Right cardiac atrium (tissue), 5 donors: ENCODE results near the gene PPP3CB. TPM values are rescaled to one million over a fixed set of nuclear protein-coding genes. Genes with fewer than 3 reads are reported as not detected.

Source experiments
- ATAC-seq, 2 donors: fragments of 200-7000 bp; cut with Tn5 transposase; one replicate each; pipeline versions ENCODE4 v1.8.0 to v1.9.1; 2020; ENCODE audit warnings: moderate library complexity in 2 of 2, mild to moderate bottlenecking in 1 of 2
- DNase-seq, 3 donors: peaks; one replicate each; pipeline ENCODE4 v3.0.0-alpha.2; 2020
- H3K27ac ChIP-seq: one replicate; pipeline ENCODE4 v1.5.1; 2013; ENCODE audit warnings: mild to moderate bottlenecking, low read length, control low read depth, moderate library complexity
- H3K27me3 ChIP-seq: one replicate; pipeline ENCODE4 v1.6.1; 2013; ENCODE audit not compliant: control insufficient read depth, insufficient read depth
- H3K4me1 ChIP-seq: one replicate; pipeline ENCODE4 v1.6.1; 2013; ENCODE audit warnings: low read length; ENCODE audit not compliant: control insufficient read depth, insufficient read depth
- H3K4me3 ChIP-seq: one replicate; pipeline ENCODE4 v1.5.1; 2013; ENCODE audit warnings: low read length, control low read depth
- H3K9me3 ChIP-seq: one replicate; pipeline ENCODE4 v1.6.1; 2013; ENCODE audit warnings: low read length; ENCODE audit not compliant: control insufficient read depth
- WGBS: extraction: QIAGEN DNeasy Blood & Tissue Kit; methylation state at CpG from one replicate; pipeline ENCODE4 v1.1.7; 2013; 5-methylcytosine and 5-hydroxymethylcytosine counted together
- intact Hi-C, 4 donors: fragments of 100-400 bp; cut with DNase I; formaldehyde crosslinking; loops; one replicate each; pipeline versions ENCODE4 v1.11.0 to v1.14.0; 2022 to 2023
- polyA plus RNA-seq: library from polyadenylated mRNA; stranded (reverse); fragments of 200-250 nt; gene quantifications from one replicate; pipeline ENCODE4 v1.2.3, GENCODE V29; 2013
- total RNA-seq, 4 donors: library from RNA; stranded (reverse); fragmentation: NEBNext Ultra II Directional; extraction: Animal tissue kit (Norgen Biotek cat#: 25700); gene quantifications; one replicate each; pipeline ENCODE4 v1.2.1, GENCODE V29; 2021
- donor health status: healthy with polysubstance abuse.
- donor health status: DM: no; HTN: yes; CAD: no.
- donor health status: DM: no; HTN: no; CAD: no.
- donor health status: DM: no; HTN: yes; CAD: no; lungs with severe emphysema.
- donor health status: DM: yes; HTN: yes; CAD: no.

PPP3CB gene
- total and polyA plus RNA-seq, 5 donors = 34.5 to 61.3 (median 56.2) TPM

DNA sequence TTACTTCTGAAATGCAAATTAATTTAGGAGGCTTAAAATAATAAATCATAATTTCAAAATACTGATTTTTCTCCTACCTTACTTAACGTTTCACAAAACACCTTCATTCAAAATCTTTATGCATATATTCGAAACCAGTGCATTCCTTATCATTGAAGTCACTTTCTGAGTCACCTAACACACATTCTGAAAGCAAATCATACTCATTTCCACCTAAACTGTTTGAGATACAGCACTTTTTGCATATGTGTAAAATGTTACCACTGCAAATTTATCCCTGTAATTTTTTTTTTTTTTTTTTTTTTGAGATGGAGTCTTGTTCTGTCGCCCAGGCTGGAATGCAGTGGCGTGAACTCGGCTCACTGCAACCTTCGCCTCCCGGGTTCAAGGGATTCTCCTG lies 15.7 kb downstream of the PPP3CB start:
- DNase-seq (no peak), ATAC-seq (no peak)
- Histone ChIP-seq H3K9me3 (no peaks in the 10 kb centered on the region), H3K4me3 (no peak overlapping the region), H3K4me1 (no peaks in the 10 kb centered on the region), H3K27me3 (no peaks in the 10 kb centered on the region), H3K27ac (no peak overlapping the region)
- WGBS = 92% methylated on average over 7 of the region's 7 CpGs
- intact Hi-C loops = no loop called here

DNA sequence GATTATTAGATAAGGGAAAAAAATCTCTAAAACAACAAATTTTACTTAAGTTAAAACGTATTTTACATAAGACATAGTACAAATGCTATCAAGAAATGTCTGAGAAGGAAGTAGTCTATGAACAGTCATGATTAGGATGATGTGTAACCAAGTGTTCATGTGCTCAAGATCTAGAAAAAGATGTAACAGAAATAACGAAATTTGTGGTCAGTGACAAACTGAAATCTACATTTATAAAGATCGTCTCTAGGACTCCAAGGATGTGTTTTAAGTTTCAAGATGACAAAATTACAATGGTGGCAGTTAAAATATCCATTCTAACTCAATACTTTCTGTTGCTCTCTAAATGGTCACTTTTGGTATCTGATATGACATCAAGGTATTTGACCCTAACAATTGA lies 17.2 kb downstream of the PPP3CB start:
- WGBS = 82% methylated on average over 3 of the region's 3 CpGs
- ATAC-seq = no peak
- Histone ChIP-seq H3K27ac (no peak overlapping the region), H3K4me3 (no peak overlapping the region), H3K4me1 (no peaks in the 10 kb centered on the region), H3K9me3 (no peaks in the 10 kb centered on the region), H3K27me3 (no peaks in the 10 kb centered on the region)
- no peak for DNase-seq
- intact Hi-C loops = no loop called here

DNA sequence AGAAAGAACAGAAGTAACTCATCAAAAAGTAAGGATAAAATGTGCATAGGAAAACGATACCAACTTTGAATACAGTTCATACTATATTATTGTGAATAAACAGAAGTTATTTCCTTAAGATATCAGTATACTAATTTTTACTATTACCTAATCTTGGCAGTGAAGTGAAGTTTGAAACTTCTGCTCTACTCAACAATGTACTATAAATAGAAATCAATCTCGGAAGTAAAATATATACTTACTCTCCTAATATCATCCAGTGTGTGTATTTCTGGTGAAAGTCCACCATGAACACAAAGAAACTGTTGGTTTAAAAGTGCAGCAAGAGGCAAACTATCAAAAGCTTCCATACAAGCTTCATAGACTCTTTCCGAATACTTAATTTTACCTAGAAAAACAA lies 24.6 kb downstream of the PPP3CB start:
- DNase-seq (no peak), ATAC-seq (no peak)
- intact Hi-C loops = no loop called here
- 56% methylated on average over 3 of the region's 3 CpGs for WGBS
- no peaks in the 10 kb centered on the region for H3K9me3 ChIP-seq
- H3K27me3 ChIP-seq = no peaks in the 10 kb centered on the region
- peaks cover 2% of the 10 kb centered on the region for H3K4me1 ChIP-seq
- H3K4me3 ChIP-seq = no peak overlapping the region
- H3K27ac ChIP-seq = no peak overlapping the region

DNA sequence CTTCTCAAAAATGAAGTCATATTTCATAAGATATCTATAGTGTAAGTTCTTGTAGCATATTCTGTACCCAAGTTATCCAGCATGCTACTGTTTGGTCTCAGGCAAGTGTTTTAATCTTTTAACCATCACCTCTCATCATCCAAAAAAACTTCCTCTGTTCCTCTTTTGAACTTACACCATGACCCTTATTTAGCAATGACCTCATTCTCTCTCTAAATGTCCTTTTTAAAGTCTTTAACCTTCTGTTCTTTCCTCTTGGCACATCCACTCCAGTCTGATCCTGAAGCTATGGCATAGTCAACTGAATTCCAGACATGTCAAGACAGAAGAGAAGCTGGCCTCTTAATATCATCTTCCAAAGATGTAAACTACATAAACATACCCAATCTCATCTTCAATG lies 26.2 kb downstream of the PPP3CB start:
- H3K9me3 ChIP-seq = no peaks in the 10 kb centered on the region
- peaks cover 2% of the 10 kb centered on the region for H3K4me1 ChIP-seq
- peak overlapping the region; percentile 72 for H3K27ac ChIP-seq
- H3K4me3 ChIP-seq = no peak overlapping the region
- peak; percentile 32 to 38 for ATAC-seq
- no peaks in the 10 kb centered on the region for H3K27me3 ChIP-seq
- intact Hi-C loops = no loop called here
- no peak for DNase-seq

DNA sequence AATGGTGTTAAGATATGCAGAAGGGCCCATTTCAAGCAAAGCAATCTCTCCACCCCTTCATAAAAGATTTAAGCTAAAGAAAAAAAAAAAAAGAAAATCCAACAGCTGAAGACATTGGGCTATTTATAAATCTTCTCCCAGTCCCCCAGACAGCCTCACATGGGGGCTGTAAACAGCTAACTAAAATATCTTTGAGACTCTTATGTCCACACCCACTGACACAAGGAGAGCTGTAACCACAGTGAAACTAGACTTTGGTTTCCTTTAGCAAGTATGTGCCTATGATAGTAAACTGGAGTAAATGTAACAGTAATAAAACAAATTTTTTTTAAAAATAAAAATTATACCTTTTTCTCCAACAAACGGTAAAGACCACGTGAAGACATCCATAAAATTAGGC lies 28.6 kb downstream of the PPP3CB start:
- no peak overlapping the region for H3K4me3 ChIP-seq
- no peaks in the 10 kb centered on the region for H3K27me3 ChIP-seq
- H3K27ac ChIP-seq = no peak overlapping the region
- intact Hi-C loops = no loop called here
- H3K9me3 ChIP-seq = no peaks in the 10 kb centered on the region
- no peak for DNase-seq
- 84% methylated on average over 2 of the region's 2 CpGs for WGBS
- peaks cover 2% of the 10 kb centered on the region for H3K4me1 ChIP-seq
- no peak for ATAC-seq

DNA sequence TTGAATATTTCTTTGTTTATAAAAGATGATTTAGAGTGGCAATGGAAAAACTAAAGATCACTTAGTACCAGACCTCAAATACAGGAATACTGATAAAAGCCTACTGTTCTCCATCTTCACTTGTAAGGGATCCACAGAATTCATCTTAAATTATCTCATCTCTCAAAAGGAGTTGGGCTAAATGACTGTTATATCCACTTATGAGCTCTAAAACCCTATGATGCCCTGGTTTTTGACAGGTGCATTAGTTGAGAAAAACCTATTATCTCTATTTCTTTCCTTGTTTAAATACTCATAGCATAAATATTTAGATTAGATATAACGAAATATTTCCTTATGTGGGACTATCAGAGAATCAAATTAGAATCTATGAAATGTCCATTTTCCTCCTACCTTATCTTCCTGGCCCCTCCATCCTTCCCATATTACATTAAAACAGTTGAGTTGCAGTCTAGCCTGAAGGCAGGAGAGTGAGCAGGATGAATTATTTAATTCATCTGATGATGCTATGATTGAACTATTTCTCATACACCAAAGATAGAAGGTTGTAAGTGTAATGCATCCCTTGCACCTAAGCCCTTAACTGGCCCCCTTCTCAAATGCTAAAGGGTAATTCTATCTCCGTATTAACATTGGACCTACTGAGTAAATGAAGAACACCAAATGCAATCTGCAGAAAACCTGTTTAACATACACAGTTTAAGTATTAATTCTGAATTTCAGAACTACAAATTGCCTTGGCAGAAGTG lies 29.7 kb downstream of the PPP3CB start:
- intact Hi-C loops = no loop called here
- H3K4me1 ChIP-seq = peaks cover 2% of the 10 kb centered on the region
- H3K27me3 ChIP-seq = no peaks in the 10 kb centered on the region
- no peak overlapping the region for H3K27ac ChIP-seq
- ATAC-seq (no peak), DNase-seq (no peak)
- no peaks in the 10 kb centered on the region for H3K9me3 ChIP-seq
- no peak overlapping the region for H3K4me3 ChIP-seq
- WGBS = 85% methylated on average over 2 of the region's 2 CpGs

DNA sequence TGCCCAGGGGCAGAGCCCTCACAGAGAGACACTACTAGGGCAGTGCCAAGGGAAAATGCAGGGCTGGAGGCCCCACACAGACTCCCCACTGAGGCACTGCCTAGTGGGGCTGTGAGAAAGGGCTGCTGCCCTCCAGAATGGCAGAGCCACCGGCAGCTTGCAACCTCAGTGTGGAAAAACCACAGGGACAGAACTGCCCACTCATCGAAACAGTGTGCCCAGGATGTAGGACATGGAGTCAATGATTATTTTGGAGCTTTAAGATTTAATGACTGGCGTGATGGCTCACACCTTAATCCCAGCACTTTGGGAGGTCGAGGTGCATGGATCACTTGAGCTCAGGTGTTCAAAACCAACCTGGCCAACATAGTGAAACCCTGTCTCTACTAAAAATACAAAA lies 34.9 kb downstream of the PPP3CB start:
- no peaks in the 10 kb centered on the region for H3K27me3 ChIP-seq
- ATAC-seq (peak in 1 of 2 donors; percentile 22), DNase-seq (no peak)
- intact Hi-C loops = no loop called here
- WGBS = 96% methylated on average over 4 of the region's 4 CpGs
- no peak overlapping the region for H3K4me3 ChIP-seq
- H3K9me3 ChIP-seq = no peaks in the 10 kb centered on the region
- no peaks in the 10 kb centered on the region for H3K4me1 ChIP-seq
- H3K27ac ChIP-seq = no peak overlapping the region

DNA sequence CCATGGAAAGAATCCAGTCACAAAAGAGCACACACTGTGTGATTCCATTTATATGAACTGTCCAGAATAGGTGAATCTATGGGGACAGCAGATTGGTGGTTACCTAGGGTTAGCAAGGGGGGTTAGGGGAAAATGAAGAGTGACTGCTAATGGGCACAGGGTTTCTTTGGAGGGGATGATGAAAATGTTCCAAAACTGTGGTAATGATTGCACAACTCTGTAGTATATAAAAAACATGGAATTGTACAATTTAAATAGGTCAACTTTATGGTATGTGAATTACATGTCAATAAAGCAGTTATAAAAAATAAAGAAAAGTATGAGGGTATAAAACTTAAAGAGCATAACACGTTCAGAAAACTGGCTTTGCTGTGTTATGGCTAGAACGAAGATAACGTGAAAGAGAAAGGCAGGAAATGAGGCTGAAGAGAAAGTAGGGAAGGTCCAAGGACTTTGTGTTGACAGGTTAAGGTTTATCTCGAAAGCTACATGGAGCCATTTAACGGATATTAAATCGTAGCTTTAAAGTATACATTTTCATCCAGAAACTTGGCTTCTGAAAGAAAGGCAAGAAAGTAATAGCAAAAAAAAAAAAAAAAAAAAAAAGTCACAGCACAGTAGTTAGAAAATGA lies 36.0 kb downstream of the PPP3CB start:
- 72% methylated on average over 6 of the region's 6 CpGs for WGBS
- Histone ChIP-seq H3K4me1 (no peaks in the 10 kb centered on the region), H3K27me3 (no peaks in the 10 kb centered on the region), H3K9me3 (no peaks in the 10 kb centered on the region), H3K4me3 (no peak overlapping the region), H3K27ac (no peak overlapping the region)
- ATAC-seq (no peak), DNase-seq (no peak)
- intact Hi-C loops = no loop called here

DNA sequence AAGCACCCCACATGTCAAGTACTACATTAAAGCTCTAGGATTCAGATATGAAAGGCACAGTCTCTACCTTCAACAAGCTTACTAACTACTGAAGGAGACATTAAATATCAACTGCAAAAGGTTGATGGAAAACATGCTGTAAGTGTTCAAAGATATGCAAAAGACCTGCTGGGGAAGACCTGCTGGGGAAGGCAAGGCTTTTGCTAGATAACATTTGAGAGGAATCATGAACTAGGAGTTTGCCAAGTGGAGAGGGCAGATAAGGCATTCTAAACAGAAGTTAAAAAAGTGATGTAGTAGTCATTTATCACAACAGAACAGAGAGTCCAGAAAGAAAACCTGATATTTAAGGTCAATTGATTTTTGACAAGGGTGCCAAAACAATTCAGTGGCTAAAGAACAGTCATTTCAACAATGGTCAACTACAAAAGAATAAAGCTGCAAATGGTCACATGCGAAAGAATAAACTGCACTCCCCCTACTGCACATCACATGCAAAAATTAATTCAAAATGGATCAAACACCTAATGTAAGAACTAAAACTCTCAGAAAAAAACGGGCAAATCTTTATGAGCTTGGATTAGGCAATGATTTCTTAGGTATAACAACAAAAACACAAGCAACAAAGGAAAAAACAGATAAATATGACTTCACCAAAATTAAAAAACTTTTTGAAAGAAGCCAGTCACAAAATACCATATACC lies 39.5 kb downstream of the PPP3CB start:
- DNase-seq (no peak), ATAC-seq (no peak)
- H3K27me3 ChIP-seq = no peaks in the 10 kb centered on the region
- no peak overlapping the region for H3K4me3 ChIP-seq
- no peaks in the 10 kb centered on the region for H3K4me1 ChIP-seq
- no peaks in the 10 kb centered on the region for H3K9me3 ChIP-seq
- intact Hi-C loops = no loop called here
- H3K27ac ChIP-seq = no peak overlapping the region
- 85% methylated on average over 2 of the region's 2 CpGs for WGBS

DNA sequence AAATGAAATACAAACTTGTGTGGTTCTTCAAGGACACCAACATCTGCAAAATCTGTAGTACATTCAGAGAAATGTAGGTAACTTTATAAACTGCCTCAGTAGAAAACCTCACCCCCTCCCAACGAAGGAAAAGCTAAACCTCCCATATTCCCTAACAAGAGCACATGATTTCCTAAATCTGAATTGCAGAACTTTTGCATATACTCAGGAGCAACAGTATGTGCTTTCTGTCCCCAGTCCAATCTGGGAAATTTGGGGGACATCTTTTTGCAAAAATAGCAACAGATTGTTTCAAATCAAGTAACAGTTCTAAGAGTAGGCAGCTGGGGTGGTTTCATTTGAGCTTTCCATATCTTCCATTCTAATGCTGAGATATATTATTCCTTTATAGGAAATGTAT lies 46.7 kb downstream of the PPP3CB start:
- ATAC-seq = no peak
- Histone ChIP-seq H3K4me1 (no peaks in the 10 kb centered on the region), H3K27me3 (no peaks in the 10 kb centered on the region), H3K27ac (no peak overlapping the region), H3K9me3 (no peaks in the 10 kb centered on the region), H3K4me3 (no peak overlapping the region)
- intact Hi-C loops = no loop called here
- DNase-seq = no peak
- WGBS = 84% methylated on average over 1 of the region's 1 CpG

DNA sequence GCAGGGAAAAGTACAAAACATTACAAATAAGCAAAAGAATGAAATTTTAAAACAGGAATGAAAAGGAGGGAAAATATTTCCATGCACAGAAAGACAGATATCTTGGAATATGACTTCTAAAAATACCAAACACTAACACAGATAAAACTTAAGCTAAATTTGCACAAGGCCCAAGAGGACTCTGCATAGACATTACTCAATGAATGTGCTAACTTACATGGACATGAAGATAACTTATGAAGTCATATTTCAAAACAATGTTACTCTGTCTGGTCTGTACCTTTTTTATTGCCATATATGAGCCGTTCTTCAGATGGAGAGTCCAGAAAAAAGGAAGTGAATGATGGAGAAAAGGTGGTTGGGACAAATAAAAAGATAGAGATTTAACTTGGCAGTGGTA lies 47.4 kb downstream of the PPP3CB start:
- H3K27ac ChIP-seq = no peak overlapping the region
- H3K4me3 ChIP-seq = no peak overlapping the region
- ATAC-seq = no peak
- H3K27me3 ChIP-seq = no peaks in the 10 kb centered on the region
- intact Hi-C loops = no loop called here
- DNase-seq = no peak
- WGBS = 58% methylated on average over 1 of the region's 1 CpG
- H3K4me1 ChIP-seq = no peaks in the 10 kb centered on the region
- no peaks in the 10 kb centered on the region for H3K9me3 ChIP-seq
